ENCODE data around the gene OR1J2. TPM values are rescaled to one million over a fixed set of nuclear protein-coding genes. Genes with fewer than 3 reads are reported as not detected.

OR1J2 gene, protein sequence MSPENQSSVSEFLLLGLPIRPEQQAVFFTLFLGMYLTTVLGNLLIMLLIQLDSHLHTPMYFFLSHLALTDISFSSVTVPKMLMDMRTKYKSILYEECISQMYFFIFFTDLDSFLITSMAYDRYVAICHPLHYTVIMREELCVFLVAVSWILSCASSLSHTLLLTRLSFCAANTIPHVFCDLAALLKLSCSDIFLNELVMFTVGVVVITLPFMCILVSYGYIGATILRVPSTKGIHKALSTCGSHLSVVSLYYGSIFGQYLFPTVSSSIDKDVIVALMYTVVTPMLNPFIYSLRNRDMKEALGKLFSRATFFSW
- not detected for total RNA-seq
- not detected for polyA plus RNA-seq
- long read RNA-seq, donor 1, result 0 reads
- long read RNA-seq, donor 2, result 0 reads
- long read RNA-seq, donor 3, result 0 reads
- long read RNA-seq, donor 4, result 0 reads
- long read RNA-seq, donor 5, result 0 reads
- long read RNA-seq, donor 6, result 0 reads
- long read RNA-seq, donor 7, result 0 reads
- long read RNA-seq, donor 8, result 0 reads
- long read RNA-seq, donor 9, result 0 reads
- long read RNA-seq, donor 10, result 0 reads

DNA sequence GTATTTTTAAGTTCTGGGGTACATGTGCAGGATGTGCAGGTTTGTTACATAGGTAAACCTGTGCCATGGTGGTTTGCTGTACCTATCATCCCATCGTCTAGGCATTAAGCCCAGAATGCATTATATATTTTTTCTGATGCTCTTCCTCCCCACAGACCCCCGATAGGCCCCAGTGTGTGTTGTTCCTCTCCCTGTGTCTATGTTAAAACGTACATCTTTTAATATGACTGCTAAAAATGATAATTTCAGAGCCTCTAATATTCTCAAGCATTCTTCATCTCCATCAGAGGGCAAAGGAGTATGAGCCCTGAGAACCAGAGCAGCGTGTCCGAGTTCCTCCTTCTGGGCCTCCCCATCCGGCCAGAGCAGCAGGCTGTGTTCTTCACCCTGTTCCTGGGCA is at the start of gene OR1J2:
Gene OR1J2 (plus strand): TSS at position 301 of the 400 bp plus-strand sequence. CDS start 0 bp downstream, at position 301.
- no peak for DNase-seq
- H3K4me1 ChIP-seq (replicated peaks in 1 of 2), result no peaks in the 10 kb centered on the region
- no peaks in the 10 kb centered on the region for H3K36me3 ChIP-seq (replicated peaks in 1 of 2)
- 61 to 74% (median 71%) methylated on average over 6 of the region's 6 CpGs for WGBS, 4 donors
- no peaks in the 10 kb centered on the region for H3K27me3 ChIP-seq
- no peak for TF ChIP-seq POLR2A (IDR thresholded peaks at IDR 0.05)
- TF ChIP-seq, protein P1, sequence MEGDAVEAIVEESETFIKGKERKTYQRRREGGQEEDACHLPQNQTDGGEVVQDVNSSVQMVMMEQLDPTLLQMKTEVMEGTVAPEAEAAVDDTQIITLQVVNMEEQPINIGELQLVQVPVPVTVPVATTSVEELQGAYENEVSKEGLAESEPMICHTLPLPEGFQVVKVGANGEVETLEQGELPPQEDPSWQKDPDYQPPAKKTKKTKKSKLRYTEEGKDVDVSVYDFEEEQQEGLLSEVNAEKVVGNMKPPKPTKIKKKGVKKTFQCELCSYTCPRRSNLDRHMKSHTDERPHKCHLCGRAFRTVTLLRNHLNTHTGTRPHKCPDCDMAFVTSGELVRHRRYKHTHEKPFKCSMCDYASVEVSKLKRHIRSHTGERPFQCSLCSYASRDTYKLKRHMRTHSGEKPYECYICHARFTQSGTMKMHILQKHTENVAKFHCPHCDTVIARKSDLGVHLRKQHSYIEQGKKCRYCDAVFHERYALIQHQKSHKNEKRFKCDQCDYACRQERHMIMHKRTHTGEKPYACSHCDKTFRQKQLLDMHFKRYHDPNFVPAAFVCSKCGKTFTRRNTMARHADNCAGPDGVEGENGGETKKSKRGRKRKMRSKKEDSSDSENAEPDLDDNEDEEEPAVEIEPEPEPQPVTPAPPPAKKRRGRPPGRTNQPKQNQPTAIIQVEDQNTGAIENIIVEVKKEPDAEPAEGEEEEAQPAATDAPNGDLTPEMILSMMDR (IDR thresholded peaks at IDR 0.05), result no peak
- H3K4me3 ChIP-seq, result no peak within 1 kb of the TSS
- H3K27ac ChIP-seq, result no peak within 1 kb of the TSS
- intact Hi-C loops (cut with DNase I), result no loop called here
- H3K9me3 ChIP-seq (replicated peaks in 1 of 3), result no peaks in the 10 kb centered on the region

DNA sequence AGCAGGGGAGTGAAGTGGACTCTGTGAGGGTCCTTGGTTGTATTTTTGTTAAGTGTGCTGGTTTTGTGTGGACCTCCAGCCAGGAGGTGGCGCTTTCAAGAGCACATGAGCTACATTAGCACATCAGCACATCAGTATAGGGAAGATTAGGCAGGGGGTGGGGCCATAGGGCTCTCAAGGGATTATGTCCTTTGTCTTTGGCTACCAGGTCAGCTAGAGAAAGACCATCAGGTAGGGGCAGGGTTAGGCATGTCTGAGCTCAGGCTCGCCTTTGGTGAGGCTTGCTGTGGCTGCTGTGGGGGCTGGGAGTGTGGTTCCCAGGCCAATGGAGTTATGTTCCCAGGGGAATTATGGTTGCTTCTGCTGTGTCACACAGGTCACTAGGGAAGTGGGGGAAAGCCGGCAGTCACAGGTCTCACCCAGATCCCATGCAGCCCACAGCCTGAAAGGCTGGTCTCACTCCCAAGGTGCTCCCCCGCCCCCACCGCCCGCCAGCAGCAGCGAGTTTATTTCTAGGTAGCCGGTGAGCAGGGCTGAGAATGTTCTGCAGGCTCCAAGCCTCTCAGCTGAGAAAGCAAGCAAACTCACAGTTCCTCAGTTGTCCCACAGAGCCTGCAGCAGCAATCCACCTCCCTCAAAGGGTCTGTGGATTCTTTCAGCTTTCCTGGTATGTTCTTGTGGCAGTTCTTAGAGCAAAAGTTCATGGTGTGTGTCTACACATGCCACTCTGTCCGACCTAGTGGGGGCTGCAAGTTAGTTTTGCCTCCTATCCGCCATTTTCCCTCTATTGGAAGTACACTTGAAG is 46.6 kb upstream of the OR1J2 start:
- Histone ChIP-seq H3K27ac (no peak overlapping the region), H3K27me3 (no peaks in the 10 kb centered on the region), H3K4me3 (peak overlapping the region in 1 of 4 donors; percentile 62), H3K36me3 (replicated peaks in 1 of 2) (no peaks in the 10 kb centered on the region), H3K9me3 (replicated peaks in 1 of 3) (no peaks in the 10 kb centered on the region), H3K4me1 (replicated peaks in 1 of 2) (peaks cover 0 to 6% of the 10 kb centered on the region in 2 donors)
- TF ChIP-seq, protein P1 (IDR thresholded peaks at IDR 0.05), result no peak
- no peak for TF ChIP-seq POLR2A (IDR thresholded peaks at IDR 0.05)
- intact Hi-C loops (cut with DNase I), result loop anchor here (2.0 to 10.0 kb wide), 2 partner anchors 341 to 347 kb away; partner anchors contain the start of gene OR1K1 (in 1 of the 2)
- DNase-seq, result peak in 1 of 7 donors; percentile 53
- WGBS, 4 donors, result 73 to 86% (median 83%) methylated on average over 6 to 10 of the region's 10 CpGs

DNA sequence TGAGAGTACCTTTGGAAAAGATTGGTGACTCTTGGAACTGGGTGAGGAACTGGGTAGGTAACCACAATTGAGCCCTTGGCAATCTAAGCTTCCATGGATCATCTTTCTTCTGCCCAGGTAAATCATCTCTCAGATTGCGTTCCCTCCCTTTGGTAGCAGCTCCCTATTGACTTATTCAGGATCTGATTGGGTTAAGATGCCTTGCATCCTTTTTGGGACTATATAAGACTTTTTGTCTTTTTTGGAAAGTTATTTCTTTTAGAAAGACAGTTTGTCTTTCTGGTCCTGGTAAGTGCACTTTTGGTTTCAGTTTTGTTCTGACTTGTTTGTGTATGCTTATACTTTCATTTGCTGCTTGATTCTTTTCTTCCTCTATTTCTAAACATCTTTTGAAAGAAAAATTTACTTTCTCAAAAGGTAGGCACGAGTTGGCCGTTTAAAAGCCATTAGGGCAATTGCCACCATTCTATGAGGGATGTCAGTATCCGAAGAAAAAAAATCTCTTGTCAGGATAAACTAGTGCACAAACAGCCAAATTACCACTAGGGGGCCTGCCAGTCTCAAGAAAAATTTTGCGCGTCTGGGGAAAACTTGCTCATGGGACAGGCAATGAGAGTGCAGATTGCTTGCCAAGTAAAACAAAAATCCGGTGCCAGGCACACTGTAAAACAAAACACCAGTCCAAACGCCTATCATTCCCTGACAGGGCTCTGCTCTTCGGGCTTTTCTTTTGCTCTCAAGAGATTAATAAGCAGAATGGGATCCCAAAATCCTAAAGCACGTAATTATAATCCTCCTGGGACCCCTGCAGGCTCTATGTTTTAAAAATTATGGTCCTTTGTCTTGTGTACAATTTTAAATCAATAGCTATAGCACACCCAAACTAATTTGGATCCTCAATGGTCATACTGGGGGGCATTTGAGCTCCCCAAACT is 45.7 kb upstream of the OR1J2 start:
- intact Hi-C loops (cut with DNase I), result loop anchor here (2.0 to 10.0 kb wide), 2 partner anchors 340 to 346 kb away; partner anchors contain the start of gene OR1K1 (in 1 of the 2)
- peak; percentile 80 to 91 (median 87) for DNase-seq
- H3K27ac ChIP-seq, result no peak overlapping the region
- H3K4me1 ChIP-seq (replicated peaks in 1 of 2), result peaks cover 0 to 6% of the 10 kb centered on the region in 2 donors
- H3K4me3 ChIP-seq, result peak overlapping the region in 3 of 4 donors; percentile 2 to 62 (median 27)
- 12 to 13% (median 12%) methylated on average over 10 of the region's 10 CpGs for WGBS, 4 donors
- no peaks in the 10 kb centered on the region for H3K36me3 ChIP-seq (replicated peaks in 1 of 2)
- H3K27me3 ChIP-seq, result no peaks in the 10 kb centered on the region
- TF ChIP-seq POLR2A (IDR thresholded peaks at IDR 0.05), result no peak
- TF ChIP-seq, protein P1 (IDR thresholded peaks at IDR 0.05), result peak; percentile 75 to 91 (median 85)
- no peaks in the 10 kb centered on the region for H3K9me3 ChIP-seq (replicated peaks in 1 of 3)
